VCaP (cell line): Measurements from ENCODE around the gene MYOZ3.

Experiments used
- H3K27ac ChIP-seq: fragments of 450-650 bp; 2 replicates; pipeline ENCODE4 v1.5.1; 2017
- TF ChIP-seq, protein P1 (sequence below): fragments of 450-650 bp; conservative IDR thresholded peaks from 2 replicates; pipeline ENCODE4 v1.5.1; 2017; ENCODE audit warnings: mild to moderate bottlenecking, moderate library complexity

The MYOZ3 gene

DNA sequence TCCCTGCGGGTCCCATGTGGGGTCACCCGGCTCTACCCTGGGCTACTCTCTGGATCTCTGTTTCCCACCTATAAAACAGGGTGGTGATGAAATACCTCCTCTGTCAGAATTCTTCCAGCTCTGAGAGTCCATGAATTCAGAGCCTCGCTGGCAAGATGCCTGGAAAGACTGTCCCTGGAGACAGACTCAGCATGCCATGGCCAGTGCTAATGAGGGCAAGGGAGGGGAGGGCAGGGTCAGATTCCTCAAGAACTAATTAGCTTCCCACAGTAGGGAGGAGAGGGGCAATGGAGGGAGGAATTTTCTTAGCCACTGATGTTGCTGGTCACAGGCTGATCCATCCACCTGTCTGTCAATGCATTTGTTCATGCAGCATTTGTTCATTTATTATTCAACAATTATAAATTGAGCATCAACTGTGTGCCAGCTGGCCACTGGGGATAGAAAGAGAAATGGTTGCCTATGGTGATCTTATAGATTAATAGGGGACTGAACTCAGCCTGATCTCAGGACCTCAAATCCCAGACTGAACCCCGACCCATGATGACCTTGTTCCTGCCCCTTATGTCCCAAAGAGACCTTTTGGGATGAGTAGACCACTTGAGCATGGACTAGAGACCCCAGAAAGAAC lies 15.9 kb upstream of the MYOZ3 start:
- TF ChIP-seq, protein P1, sequence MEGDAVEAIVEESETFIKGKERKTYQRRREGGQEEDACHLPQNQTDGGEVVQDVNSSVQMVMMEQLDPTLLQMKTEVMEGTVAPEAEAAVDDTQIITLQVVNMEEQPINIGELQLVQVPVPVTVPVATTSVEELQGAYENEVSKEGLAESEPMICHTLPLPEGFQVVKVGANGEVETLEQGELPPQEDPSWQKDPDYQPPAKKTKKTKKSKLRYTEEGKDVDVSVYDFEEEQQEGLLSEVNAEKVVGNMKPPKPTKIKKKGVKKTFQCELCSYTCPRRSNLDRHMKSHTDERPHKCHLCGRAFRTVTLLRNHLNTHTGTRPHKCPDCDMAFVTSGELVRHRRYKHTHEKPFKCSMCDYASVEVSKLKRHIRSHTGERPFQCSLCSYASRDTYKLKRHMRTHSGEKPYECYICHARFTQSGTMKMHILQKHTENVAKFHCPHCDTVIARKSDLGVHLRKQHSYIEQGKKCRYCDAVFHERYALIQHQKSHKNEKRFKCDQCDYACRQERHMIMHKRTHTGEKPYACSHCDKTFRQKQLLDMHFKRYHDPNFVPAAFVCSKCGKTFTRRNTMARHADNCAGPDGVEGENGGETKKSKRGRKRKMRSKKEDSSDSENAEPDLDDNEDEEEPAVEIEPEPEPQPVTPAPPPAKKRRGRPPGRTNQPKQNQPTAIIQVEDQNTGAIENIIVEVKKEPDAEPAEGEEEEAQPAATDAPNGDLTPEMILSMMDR = no peak
- no peak overlapping the region for H3K27ac ChIP-seq

DNA sequence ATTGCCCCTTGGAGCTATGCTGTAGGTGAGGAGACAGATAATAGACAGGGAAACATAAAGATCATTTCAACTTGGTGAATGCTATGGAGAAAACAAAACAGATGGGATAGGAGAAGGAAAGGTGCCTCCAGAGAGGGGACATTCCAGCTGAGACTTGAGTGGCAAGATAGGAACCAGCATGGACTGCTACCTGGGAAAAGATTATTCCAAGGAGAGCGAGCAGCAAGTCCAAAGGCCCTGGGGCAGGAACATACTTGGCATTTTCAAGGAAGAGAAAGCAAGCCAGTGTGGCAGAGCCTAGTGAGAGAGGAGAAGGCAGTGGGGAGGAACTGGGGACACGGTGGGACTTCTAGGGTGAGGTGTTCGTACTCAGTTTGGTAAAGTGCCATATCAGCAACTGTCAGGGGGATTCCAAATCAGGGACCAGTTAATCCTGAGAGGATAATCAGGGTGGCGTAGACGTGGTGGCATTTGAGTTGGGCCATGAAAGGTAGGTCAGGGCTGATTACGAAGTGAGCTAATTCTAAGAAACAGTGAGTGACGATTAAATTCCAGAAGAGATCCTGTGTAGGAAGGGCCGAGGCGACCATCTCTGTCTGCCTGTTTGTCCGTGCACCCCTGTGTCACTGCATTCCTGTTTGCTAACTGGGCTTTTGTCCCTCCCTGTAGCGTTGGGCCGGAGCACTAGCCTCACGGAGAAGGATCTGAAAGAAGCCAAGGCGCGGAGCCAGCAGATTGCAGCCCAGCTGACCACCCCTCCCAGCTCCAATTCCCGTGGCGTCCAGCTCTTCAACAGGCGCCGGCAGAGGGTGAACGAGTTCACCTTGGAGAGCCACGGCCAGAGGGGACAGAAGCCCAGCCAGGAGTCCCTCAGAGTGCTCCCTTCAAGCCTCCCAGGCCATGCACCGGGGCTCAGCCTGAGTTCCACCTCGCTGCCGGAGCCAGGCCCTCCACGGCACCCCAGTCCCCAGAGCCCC lies 13.5 kb upstream of the MYOZ3 start:
- H3K27ac ChIP-seq = no peak overlapping the region

DNA sequence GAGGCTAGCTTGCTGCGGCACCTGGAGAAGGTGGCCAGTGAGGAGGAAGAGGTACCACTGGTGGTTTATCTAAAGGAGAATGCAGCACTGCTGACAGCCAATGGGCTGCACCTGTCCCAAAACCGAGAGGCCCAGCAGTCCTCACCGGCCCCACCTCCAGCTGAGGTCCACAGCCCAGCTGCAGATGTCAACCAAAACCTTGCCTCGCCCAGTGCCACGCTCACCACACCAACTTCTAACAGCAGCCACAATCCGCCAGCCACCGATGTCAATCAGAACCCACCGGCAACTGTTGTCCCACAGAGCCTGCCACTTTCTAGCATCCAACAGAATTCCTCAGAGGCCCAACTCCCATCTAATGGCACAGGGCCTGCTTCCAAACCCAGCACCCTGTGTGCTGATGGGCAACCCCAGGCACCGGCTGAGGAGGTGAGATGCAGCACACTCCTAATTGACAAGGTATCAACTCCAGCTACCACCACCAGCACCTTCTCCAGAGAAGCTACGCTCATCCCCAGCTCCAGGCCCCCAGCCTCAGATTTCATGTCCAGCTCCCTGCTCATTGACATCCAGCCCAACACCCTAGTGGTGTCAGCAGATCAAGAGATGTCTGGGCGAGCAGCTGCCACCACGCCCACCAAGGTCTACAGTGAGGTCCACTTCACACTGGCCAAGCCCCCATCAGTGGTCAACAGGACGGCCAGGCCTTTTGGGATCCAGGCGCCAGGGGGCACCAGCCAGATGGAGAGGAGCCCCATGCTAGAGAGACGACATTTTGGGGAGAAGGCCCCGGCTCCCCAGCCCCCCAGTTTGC lies 12.6 kb upstream of the MYOZ3 start:
- TF ChIP-seq, protein P1 = no peak
- H3K27ac ChIP-seq = no peak overlapping the region

More for the DNA sequence above, 13.5 kb upstream of the MYOZ3 start:
- TF ChIP-seq, protein P1 = no peak

DNA sequence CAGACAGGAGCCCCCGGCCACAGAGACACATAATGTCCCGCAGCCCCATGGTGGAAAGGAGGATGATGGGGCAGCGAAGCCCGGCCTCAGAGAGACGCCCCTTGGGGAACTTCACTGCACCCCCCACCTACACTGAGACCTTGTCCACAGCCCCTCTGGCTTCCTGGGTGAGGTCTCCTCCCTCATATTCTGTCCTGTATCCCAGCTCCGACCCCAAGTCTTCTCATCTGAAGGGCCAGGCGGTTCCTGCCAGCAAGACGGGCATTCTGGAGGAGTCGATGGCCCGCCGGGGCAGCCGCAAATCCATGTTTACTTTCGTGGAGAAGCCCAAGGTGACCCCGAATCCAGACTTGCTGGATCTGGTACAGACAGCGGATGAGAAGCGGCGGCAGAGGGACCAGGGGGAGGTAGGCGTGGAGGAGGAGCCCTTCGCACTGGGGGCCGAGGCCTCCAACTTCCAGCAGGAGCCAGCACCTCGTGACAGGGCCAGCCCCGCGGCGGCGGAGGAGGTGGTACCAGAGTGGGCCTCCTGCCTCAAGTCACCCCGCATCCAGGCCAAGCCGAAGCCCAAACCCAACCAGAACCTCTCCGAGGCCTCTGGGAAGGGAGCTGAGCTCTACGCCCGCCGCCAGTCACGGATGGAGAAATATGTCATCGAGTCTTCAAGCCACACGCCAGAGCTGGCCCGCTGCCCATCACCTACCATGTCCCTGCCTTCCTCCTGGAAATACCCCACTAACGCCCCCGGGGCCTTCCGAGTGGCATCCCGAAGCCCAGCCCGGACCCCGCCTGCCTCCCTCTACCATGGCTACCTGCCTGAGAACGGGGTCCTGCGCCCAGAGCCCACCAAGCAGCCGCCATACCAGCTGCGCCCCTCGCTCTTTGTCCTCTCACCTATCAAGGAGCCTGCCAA lies 11.7 kb upstream of the MYOZ3 start:
- TF ChIP-seq, protein P1 = no peak
- H3K27ac ChIP-seq = no peak overlapping the region

DNA sequence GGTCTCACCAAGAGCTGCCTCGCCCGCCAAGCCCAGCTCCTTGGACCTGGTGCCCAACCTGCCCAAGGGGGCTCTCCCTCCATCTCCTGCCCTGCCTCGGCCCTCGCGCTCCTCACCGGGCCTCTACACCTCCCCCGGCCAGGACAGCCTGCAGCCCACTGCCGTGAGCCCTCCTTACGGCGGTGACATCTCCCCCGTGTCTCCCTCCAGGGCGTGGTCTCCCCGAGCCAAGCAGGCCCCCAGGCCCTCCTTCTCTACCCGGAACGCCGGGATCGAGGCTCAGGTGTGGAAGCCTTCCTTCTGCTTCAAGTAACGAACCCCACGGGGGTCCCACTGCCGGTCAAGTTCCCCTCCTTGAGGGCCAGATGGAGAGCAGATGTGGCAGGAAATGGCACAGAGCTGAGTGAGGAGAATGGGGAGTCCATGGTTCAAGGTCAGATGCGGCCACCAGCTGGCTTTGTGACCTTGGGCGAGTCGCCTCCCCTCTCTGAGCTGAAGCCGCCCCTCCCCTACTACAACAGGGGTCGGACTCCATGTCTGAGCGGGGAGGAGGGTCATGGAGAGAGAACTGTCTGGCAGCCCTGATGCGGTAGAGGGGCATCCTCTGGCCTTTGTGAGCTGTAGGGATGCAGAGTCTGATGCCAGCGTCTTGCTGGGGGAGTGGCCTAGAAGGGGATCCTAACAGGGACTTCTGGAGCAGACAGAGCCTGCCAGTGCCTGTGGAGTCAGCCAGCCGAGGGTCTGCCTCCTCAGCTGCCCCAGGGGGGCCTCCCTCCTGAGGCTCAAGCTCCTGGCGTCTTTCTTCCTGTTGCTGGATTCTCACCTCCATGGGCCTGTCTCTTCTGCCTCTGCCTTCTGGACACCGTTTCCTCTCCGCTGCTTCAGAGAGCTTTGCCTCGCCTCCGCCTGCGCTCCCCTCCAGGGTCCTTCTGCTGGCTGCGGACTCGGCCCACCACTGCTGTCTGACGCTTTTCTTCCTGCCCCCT lies 10.7 kb upstream of the MYOZ3 start:
- H3K27ac ChIP-seq = no peak overlapping the region
- TF ChIP-seq, protein P1 = no peak

DNA sequence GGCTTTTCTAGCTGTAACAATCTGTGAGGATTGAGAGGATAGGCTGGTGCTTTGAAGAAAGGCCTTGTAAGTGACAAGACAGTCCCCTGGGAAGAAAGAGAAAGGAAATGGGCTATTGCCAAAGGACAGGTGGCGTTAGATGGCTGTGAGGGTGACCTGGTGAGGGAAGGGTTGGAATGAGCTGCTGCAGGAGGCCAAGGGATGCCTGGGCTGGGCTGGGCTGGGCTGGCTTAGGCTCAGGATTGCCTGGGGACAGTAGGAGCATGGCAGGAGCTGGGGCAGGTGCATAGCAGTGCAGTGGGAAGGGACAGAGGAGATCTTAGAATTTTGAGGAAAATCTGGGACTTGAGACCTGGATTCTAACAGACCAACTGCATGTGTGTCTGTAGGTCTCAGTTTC lies 9.7 kb upstream of the MYOZ3 start:
- TF ChIP-seq, protein P1 = no peak
- H3K27ac ChIP-seq = no peak overlapping the region
